HepG2 (cell line): ENCODE measurements around the gene OCLN. TPM values are rescaled to one million over a fixed set of nuclear protein-coding genes. Genes with fewer than 3 reads are reported as not detected.

ENCODE experiments used
- BRCA1 ChIP-seq: sonication (generic); formaldehyde crosslinking; IDR thresholded peaks from 2 replicates; pipeline ENCODE4 v1.4.0; 2020; ENCODE audit warnings: missing genetic modification reagents
- CCAR2 ChIP-seq: fragments of 200-400 bp; formaldehyde crosslinking; optimal IDR thresholded peaks from 2 replicates; pipeline ENCODE3; 2018; ENCODE audit warnings: low read depth, mild to moderate bottlenecking, low read length, moderate library complexity
- CHD4 ChIP-seq: fragments of 200-600 bp; sonication (generic); IDR thresholded peaks from 2 replicates; pipeline ENCODE4 v1.7.0; 2017; ENCODE audit warnings: mild to moderate bottlenecking, low read length, borderline replicate concordance
- KDM1A ChIP-seq: IDR thresholded peaks from 2 replicates; pipeline ENCODE4 v1.6.1; 2016; ENCODE audit warnings: missing compliant biosample characterization
- MIER2 ChIP-seq: IDR thresholded peaks from 2 replicates; pipeline ENCODE4 v1.6.1; 2016; ENCODE audit warnings: missing biosample characterization, missing genetic modification reagents
- MIER3 ChIP-seq: IDR thresholded peaks from 2 replicates; pipeline ENCODE4 v1.6.1; 2016; ENCODE audit warnings: missing compliant biosample characterization, borderline replicate concordance
- POGZ ChIP-seq: sonication (generic); formaldehyde crosslinking; IDR thresholded peaks from 2 replicates; pipeline ENCODE4 v1.4.0; 2020; ENCODE audit warnings: mild to moderate bottlenecking, missing genetic modification reagents
- RFX3 ChIP-seq: IDR thresholded peaks from 2 replicates; pipeline ENCODE4 v1.6.1; 2016; ENCODE audit warnings: missing biosample characterization, missing genetic modification reagents
- SALL1 ChIP-seq: sonication (generic); formaldehyde crosslinking; IDR thresholded peaks from 2 replicates; pipeline ENCODE4 v1.8.0; 2022; ENCODE audit warnings: mild to moderate bottlenecking, missing genetic modification reagents
- SIN3B ChIP-seq: fragments of 150-350 bp; IDR thresholded peaks from 2 replicates; pipeline ENCODE4 v1.6.1; 2014; ENCODE audit warnings: low read length
- SKI ChIP-seq: fragments of 450-650 bp; IDR thresholded peaks from one replicate; pipeline ENCODE4 v1.6.1; 2018; ENCODE audit warnings: mild to moderate bottlenecking; ENCODE audit not compliant: partially characterized antibody
- SP2 ChIP-seq: sonication (generic); formaldehyde crosslinking; IDR thresholded peaks from 2 replicates; pipeline ENCODE4 v1.5.1; 2020; ENCODE audit warnings: mild to moderate bottlenecking, missing genetic modification reagents
- ZFP1 ChIP-seq: IDR thresholded peaks from 2 replicates; pipeline ENCODE4 v1.6.1; 2016
- ZMAT3 ChIP-seq: sonication (generic); formaldehyde crosslinking; conservative IDR thresholded peaks from 2 replicates; pipeline ENCODE4 v1.7.0; 2021; ENCODE audit warnings: missing genetic modification reagents
- ZMYM4 ChIP-seq: sonication (generic); formaldehyde crosslinking; IDR thresholded peaks from 2 replicates; pipeline ENCODE4 v1.8.1; 2023; ENCODE audit warnings: mild to moderate bottlenecking, missing genetic modification reagents
- ZNF234 ChIP-seq: sonication (generic); formaldehyde crosslinking; conservative IDR thresholded peaks from 2 replicates; pipeline ENCODE4 v1.5.1; 2020; ENCODE audit warnings: mild to moderate bottlenecking, missing genetic modification reagents
- ZNF367 ChIP-seq: sonication (generic); formaldehyde crosslinking; IDR thresholded peaks from 2 replicates; pipeline ENCODE4 v1.4.0; 2020; ENCODE audit warnings: missing genetic modification reagents, borderline replicate concordance
- polyA plus RNA-seq, 8 experiments: library from polyadenylated mRNA; depleted of rRNA in 3 of 8; stranded (reverse) in 7 of 8; unstranded in 1 of 8; fragments of >200 nt; fragmentation: Illumina TruSeq in 4 of 8; extraction: Trizol in 4 of 8; gene quantifications; 2 replicates each; pipeline versions ENCODE4 v1.2.1 to v1.2.3, GENCODE V29; 2011 to 2016; ENCODE audit warnings: low read depth in 4 of 8, missing spikeins in 1 of 8, mixed read lengths in 1 of 8; ENCODE audit not compliant: insufficient read depth in 1 of 8
- total RNA-seq, 5 experiments: library from RNA; depleted of rRNA; stranded (reverse); fragments of >200 nt; fragmentation: Illumina TruSeq; extraction: Trizol; gene quantifications; 2 replicates each; pipeline ENCODE4 v1.2.3, GENCODE V29; 2016; ENCODE audit warnings: low read depth in 1 of 5
- TF ChIP-seq, protein P1 (sequence below): sonication (generic); formaldehyde crosslinking; IDR thresholded peaks from 2 replicates; pipeline ENCODE4 v1.9.0; 2021; ENCODE audit warnings: missing genetic modification reagents, borderline replicate concordance
- TF ChIP-seq, protein P2 (sequence below): sonication (generic); formaldehyde crosslinking; IDR thresholded peaks from 2 replicates; pipeline ENCODE4 v1.8.0; 2022; ENCODE audit warnings: missing genetic modification reagents, mild to moderate bottlenecking, inconsistent platforms, borderline replicate concordance
- TF ChIP-seq, protein P3 (sequence below): IDR thresholded peaks from 2 replicates; pipeline ENCODE4 v1.6.1; 2012; ENCODE audit warnings: low read depth, low read length, improper control_type of control experiment
- TF ChIP-seq, protein P4 (sequence below): sonication (generic); formaldehyde crosslinking; IDR thresholded peaks from 2 replicates; pipeline ENCODE4 v1.5.1; 2020; ENCODE audit warnings: missing genetic modification reagents, mild to moderate bottlenecking, borderline replicate concordance
- TF ChIP-seq, protein P5 (sequence below): sonication (generic); formaldehyde crosslinking; conservative IDR thresholded peaks from 2 replicates; pipeline ENCODE4 v1.8.0; 2022; ENCODE audit warnings: mild to moderate bottlenecking, moderate library complexity, missing genetic modification reagents

Gene OCLN
- total and polyA plus RNA-seq, 2 of the 13 experiments (the other 11 are each of a cell fraction or from before 2014, with no cell fraction given), result 24.1 to 34.8 TPM

DNA sequence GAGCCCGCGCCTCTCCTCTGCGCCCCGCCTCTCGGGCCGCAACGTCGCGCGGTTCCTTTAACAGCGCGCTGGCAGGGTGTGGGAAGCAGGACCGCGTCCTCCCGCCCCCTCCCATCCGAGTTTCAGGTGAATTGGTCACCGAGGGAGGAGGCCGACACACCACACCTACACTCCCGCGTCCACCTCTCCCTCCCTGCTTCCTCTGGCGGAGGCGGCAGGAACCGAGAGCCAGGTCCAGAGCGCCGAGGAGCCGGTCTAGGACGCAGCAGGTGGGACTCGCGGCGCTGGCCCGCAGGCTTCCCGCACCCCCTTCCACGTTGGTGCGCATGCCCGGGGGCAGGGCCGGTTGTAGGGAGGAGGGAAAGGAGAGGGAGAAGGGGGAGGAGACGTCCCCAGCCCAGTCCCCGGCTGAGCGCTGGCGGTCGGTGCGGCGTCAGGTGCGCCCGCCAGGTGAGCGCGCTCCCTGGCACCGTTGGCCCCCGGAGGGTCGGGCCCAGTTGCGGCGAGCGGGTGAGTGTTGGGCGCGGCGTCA lies at the start of gene OCLN (continued):
- no peak for TF ChIP-seq CCAR2
- TF ChIP-seq, protein P1, sequence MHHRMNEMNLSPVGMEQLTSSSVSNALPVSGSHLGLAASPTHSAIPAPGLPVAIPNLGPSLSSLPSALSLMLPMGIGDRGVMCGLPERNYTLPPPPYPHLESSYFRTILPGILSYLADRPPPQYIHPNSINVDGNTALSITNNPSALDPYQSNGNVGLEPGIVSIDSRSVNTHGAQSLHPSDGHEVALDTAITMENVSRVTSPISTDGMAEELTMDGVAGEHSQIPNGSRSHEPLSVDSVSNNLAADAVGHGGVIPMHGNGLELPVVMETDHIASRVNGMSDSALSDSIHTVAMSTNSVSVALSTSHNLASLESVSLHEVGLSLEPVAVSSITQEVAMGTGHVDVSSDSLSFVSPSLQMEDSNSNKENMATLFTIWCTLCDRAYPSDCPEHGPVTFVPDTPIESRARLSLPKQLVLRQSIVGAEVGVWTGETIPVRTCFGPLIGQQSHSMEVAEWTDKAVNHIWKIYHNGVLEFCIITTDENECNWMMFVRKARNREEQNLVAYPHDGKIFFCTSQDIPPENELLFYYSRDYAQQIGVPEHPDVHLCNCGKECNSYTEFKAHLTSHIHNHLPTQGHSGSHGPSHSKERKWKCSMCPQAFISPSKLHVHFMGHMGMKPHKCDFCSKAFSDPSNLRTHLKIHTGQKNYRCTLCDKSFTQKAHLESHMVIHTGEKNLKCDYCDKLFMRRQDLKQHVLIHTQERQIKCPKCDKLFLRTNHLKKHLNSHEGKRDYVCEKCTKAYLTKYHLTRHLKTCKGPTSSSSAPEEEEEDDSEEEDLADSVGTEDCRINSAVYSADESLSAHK (CRISPR knock-in tag), result no peak
- TF ChIP-seq ZMYM4 (CRISPR knock-in tag), result peak; percentile 91
- no peak for TF ChIP-seq MIER2 (CRISPR knock-in tag)
- 0 out of 2 replicates have a peak, but pooled peaks have one; percentile 32 for TF ChIP-seq ZMAT3
- no peak for TF ChIP-seq ZNF234 (CRISPR knock-in tag)
- no peak for TF ChIP-seq ZNF367 (CRISPR knock-in tag)
- TF ChIP-seq, protein P2, sequence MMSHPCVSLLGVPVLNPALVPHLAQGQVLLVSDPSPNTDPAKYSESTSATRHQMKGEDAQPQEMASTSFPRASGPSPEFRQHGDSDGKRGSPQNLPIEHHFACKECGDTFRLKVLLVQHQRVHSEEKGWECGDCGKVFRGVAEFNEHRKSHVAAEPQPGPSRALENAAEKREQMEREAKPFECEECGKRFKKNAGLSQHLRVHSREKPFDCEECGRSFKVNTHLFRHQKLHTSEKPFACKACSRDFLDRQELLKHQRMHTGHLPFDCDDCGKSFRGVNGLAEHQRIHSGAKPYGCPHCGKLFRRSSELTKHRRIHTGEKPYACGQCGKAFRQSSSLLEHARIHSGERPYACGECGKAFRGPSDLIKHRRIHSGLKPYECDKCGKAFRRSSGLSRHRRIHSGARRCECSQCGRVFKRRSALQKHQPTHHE (CRISPR knock-in tag), result peak; percentile 97
- no peak for TF ChIP-seq CHD4
- TF ChIP-seq SKI, result no peak
- no peak for TF ChIP-seq RFX3 (CRISPR knock-in tag)
- 0 out of 2 replicates have a peak, but pooled peaks have one; percentile 13 for TF ChIP-seq KDM1A
- peak; percentile 81; the same call in 1 of the 2 replicates for TF ChIP-seq POGZ
- TF ChIP-seq SP2 (CRISPR knock-in tag), result no peak
- no peak for TF ChIP-seq SIN3B
- no peak for TF ChIP-seq BRCA1
- TF ChIP-seq, protein P3, sequence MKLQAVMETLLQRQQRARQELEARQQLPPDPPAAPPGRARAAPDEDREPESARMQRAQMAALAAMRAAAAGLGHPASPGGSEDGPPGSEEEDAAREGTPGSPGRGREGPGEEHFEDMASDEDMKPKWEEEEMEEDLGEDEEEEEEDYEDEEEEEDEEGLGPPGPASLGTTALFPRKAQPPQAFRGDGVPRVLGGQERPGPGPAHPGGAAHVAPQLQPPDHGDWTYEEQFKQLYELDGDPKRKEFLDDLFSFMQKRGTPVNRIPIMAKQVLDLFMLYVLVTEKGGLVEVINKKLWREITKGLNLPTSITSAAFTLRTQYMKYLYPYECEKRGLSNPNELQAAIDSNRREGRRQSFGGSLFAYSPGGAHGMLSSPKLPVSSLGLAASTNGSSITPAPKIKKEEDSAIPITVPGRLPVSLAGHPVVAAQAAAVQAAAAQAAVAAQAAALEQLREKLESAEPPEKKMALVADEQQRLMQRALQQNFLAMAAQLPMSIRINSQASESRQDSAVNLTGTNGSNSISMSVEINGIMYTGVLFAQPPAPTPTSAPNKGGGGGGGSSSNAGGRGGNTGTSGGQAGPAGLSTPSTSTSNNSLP, result no peak
- TF ChIP-seq, protein P4, sequence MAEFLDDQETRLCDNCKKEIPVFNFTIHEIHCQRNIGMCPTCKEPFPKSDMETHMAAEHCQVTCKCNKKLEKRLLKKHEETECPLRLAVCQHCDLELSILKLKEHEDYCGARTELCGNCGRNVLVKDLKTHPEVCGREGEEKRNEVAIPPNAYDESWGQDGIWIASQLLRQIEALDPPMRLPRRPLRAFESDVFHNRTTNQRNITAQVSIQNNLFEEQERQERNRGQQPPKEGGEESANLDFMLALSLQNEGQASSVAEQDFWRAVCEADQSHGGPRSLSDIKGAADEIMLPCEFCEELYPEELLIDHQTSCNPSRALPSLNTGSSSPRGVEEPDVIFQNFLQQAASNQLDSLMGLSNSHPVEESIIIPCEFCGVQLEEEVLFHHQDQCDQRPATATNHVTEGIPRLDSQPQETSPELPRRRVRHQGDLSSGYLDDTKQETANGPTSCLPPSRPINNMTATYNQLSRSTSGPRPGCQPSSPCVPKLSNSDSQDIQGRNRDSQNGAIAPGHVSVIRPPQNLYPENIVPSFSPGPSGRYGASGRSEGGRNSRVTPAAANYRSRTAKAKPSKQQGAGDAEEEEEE (CRISPR knock-in tag), result 0 out of 2 replicates have a peak, but pooled peaks have one; percentile 12
- TF ChIP-seq, protein P5, sequence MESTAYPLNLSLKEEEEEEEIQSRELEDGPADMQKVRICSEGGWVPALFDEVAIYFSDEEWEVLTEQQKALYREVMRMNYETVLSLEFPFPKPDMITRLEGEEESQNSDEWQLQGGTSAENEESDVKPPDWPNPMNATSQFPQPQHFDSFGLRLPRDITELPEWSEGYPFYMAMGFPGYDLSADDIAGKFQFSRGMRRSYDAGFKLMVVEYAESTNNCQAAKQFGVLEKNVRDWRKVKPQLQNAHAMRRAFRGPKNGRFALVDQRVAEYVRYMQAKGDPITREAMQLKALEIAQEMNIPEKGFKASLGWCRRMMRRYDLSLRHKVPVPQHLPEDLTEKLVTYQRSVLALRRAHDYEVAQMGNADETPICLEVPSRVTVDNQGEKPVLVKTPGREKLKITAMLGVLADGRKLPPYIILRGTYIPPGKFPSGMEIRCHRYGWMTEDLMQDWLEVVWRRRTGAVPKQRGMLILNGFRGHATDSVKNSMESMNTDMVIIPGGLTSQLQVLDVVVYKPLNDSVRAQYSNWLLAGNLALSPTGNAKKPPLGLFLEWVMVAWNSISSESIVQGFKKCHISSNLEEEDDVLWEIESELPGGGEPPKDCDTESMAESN (CRISPR knock-in tag), result peak; percentile 60
- TF ChIP-seq ZFP1 (CRISPR knock-in tag), result no peak
- peak; percentile 31; the same call in 1 of the 2 replicates for TF ChIP-seq MIER3
- TF ChIP-seq SALL1, result peak; percentile 92
